ENCODE data around the gene CRACR2A. TPM values are rescaled to one million over a fixed set of nuclear protein-coding genes. Genes with fewer than 3 reads are reported as not detected.

The CRACR2A gene
- total RNA-seq, 2 experiments from 2014 or later, result 35.3 to 36.9 TPM

GRCh38 chr12:3632754-3633153 is 120.2 kb downstream of the CRACR2A start:
- POLR2A ChIA-PET, result no interaction called here
- no peaks in the 10 kb centered on the region for H3K9me3 Mint-ChIP-seq
- DNase-seq (no peak), ATAC-seq (ENCODE audit: low read depth) (no peak)
- peaks cover 19% of the 10 kb centered on the region for H3K36me3 Mint-ChIP-seq
- H3K27me3 Mint-ChIP-seq, result no peaks in the 10 kb centered on the region
- H3K4me1 Mint-ChIP-seq, result peaks cover 18% of the 10 kb centered on the region
- peak overlapping the region; percentile 91 for H3K27ac Mint-ChIP-seq
- peak overlapping the region; percentile 18 for H3K4me3 Mint-ChIP-seq

GRCh38 chr12:3632256-3632655 is 120.7 kb downstream of the CRACR2A start:
- Mint-ChIP-seq H3K36me3 (peaks cover 20% of the 10 kb centered on the region), H3K4me1 (peaks cover 18% of the 10 kb centered on the region), H3K4me3 (peak overlapping the region; percentile 68), H3K27ac (peak overlapping the region; percentile 91), H3K9me3 (no peaks in the 10 kb centered on the region), H3K27me3 (no peaks in the 10 kb centered on the region)
- ATAC-seq (ENCODE audit: low read depth), result peak; percentile 99
- peak; percentile 48 for DNase-seq
- POLR2A ChIA-PET, result no interaction called here

- H3K27ac Mint-ChIP-seq, result peak overlapping the region; percentile 91
- no peaks in the 10 kb centered on the region for H3K9me3 Mint-ChIP-seq
- ATAC-seq (ENCODE audit: low read depth), result peak; percentile 43
- peaks cover 23% of the 10 kb centered on the region for H3K36me3 Mint-ChIP-seq
- peaks cover 18% of the 10 kb centered on the region for H3K4me1 Mint-ChIP-seq
- POLR2A ChIA-PET, result no interaction called here
- H3K4me3 Mint-ChIP-seq, result peak overlapping the region; percentile 68
- no peaks in the 10 kb centered on the region for H3K27me3 Mint-ChIP-seq
- DNase-seq, result no peak
These were observed 121.2 kb downstream of the CRACR2A start for GRCh38 chr12:3631759-3632158.

- H3K4me3 Mint-ChIP-seq, result no peak overlapping the region
- POLR2A ChIA-PET, result no interaction called here
- peaks cover 26% of the 10 kb centered on the region for H3K36me3 Mint-ChIP-seq
- peak overlapping the region; percentile 91 for H3K27ac Mint-ChIP-seq
- H3K4me1 Mint-ChIP-seq, result peaks cover 18% of the 10 kb centered on the region
- DNase-seq (no peak), ATAC-seq (ENCODE audit: low read depth) (no peak)
- H3K27me3 Mint-ChIP-seq, result no peaks in the 10 kb centered on the region
- no peaks in the 10 kb centered on the region for H3K9me3 Mint-ChIP-seq
These were observed 121.7 kb downstream of the CRACR2A start for GRCh38 chr12:3631272-3631637.

- peaks cover 27% of the 10 kb centered on the region for H3K36me3 Mint-ChIP-seq
- POLR2A ChIA-PET, result no interaction called here
- H3K27me3 Mint-ChIP-seq, result no peaks in the 10 kb centered on the region
- H3K4me3 Mint-ChIP-seq, result no peak overlapping the region
- H3K27ac Mint-ChIP-seq, result peak overlapping the region; percentile 73
- ATAC-seq (ENCODE audit: low read depth) (no peak), DNase-seq (no peak)
- H3K4me1 Mint-ChIP-seq, result peaks cover 18% of the 10 kb centered on the region
- no peaks in the 10 kb centered on the region for H3K9me3 Mint-ChIP-seq
These were observed 122.2 kb downstream of the CRACR2A start for GRCh38 chr12:3630621-3631271.

GRCh38 chr12:3630111-3630510 is 122.8 kb downstream of the CRACR2A start:
- H3K27me3 Mint-ChIP-seq, result no peaks in the 10 kb centered on the region
- H3K27ac Mint-ChIP-seq, result no peak overlapping the region
- ATAC-seq (ENCODE audit: low read depth) (no peak), DNase-seq (no peak)
- POLR2A ChIA-PET, result no interaction called here
- H3K4me1 Mint-ChIP-seq, result peaks cover 18% of the 10 kb centered on the region
- H3K36me3 Mint-ChIP-seq, result peaks cover 27% of the 10 kb centered on the region
- H3K9me3 Mint-ChIP-seq, result no peaks in the 10 kb centered on the region
- H3K4me3 Mint-ChIP-seq, result no peak overlapping the region

GRCh38 chr12:3629057-3629830 is 123.7 kb downstream of the CRACR2A start:
- no peak overlapping the region for H3K4me3 Mint-ChIP-seq
- no peak overlapping the region for H3K27ac Mint-ChIP-seq
- no peak for ATAC-seq (ENCODE audit: low read depth)
- no peaks in the 10 kb centered on the region for H3K27me3 Mint-ChIP-seq
- no peak for DNase-seq
- peaks cover 27% of the 10 kb centered on the region for H3K36me3 Mint-ChIP-seq
- H3K4me1 Mint-ChIP-seq, result peaks cover 18% of the 10 kb centered on the region
- H3K9me3 Mint-ChIP-seq, result no peaks in the 10 kb centered on the region
- POLR2A ChIA-PET, result no interaction called here

GRCh38 chr12:3628629-3629028 is 124.3 kb downstream of the CRACR2A start:
- POLR2A ChIA-PET, result no interaction called here
- no peak for ATAC-seq (ENCODE audit: low read depth)

GRCh38 chr12:3627336-3627735 is 125.6 kb downstream of the CRACR2A start:
- H3K27ac Mint-ChIP-seq, result no peak overlapping the region
- H3K9me3 Mint-ChIP-seq, result no peaks in the 10 kb centered on the region
- H3K4me1 Mint-ChIP-seq, result peaks cover 12% of the 10 kb centered on the region
- DNase-seq, result no peak
- ATAC-seq (ENCODE audit: low read depth), result no peak
- no peak overlapping the region for H3K4me3 Mint-ChIP-seq
- peaks cover 20% of the 10 kb centered on the region for H3K36me3 Mint-ChIP-seq
- no peaks in the 10 kb centered on the region for H3K27me3 Mint-ChIP-seq
- POLR2A ChIA-PET, result no interaction called here

More at GRCh38 chr12:3628629-3629028, 124.3 kb downstream of the CRACR2A start:
- DNase-seq, result no peak
- Mint-ChIP-seq H3K4me1 (peaks cover 18% of the 10 kb centered on the region), H3K27me3 (no peaks in the 10 kb centered on the region), H3K36me3 (peaks cover 27% of the 10 kb centered on the region), H3K9me3 (no peaks in the 10 kb centered on the region), H3K4me3 (no peak overlapping the region), H3K27ac (no peak overlapping the region)

- Mint-ChIP-seq H3K9me3 (no peaks in the 10 kb centered on the region), H3K4me3 (no peak overlapping the region), H3K27ac (no peak overlapping the region), H3K4me1 (peaks cover 2% of the 10 kb centered on the region), H3K27me3 (no peaks in the 10 kb centered on the region), H3K36me3 (peaks cover 21% of the 10 kb centered on the region)
- DNase-seq (no peak), ATAC-seq (ENCODE audit: low read depth) (no peak)
- POLR2A ChIA-PET, result no interaction called here
These were observed 128.6 kb downstream of the CRACR2A start for GRCh38 chr12:3624273-3624672.

- Mint-ChIP-seq H3K36me3 (peaks cover 21% of the 10 kb centered on the region), H3K9me3 (no peaks in the 10 kb centered on the region), H3K4me3 (no peak overlapping the region), H3K27ac (no peak overlapping the region), H3K27me3 (no peaks in the 10 kb centered on the region), H3K4me1 (peaks cover 2% of the 10 kb centered on the region)
- POLR2A ChIA-PET, result no interaction called here
- DNase-seq (no peak), ATAC-seq (ENCODE audit: low read depth) (no peak)
These were observed 129.9 kb downstream of the CRACR2A start for GRCh38 chr12:3622822-3623690.

GRCh38 chr12:3622021-3622821 is 130.7 kb downstream of the CRACR2A start:
- no peak overlapping the region for H3K27ac Mint-ChIP-seq
- peaks cover 2% of the 10 kb centered on the region for H3K4me1 Mint-ChIP-seq
- peaks cover 19% of the 10 kb centered on the region for H3K36me3 Mint-ChIP-seq
- POLR2A ChIA-PET, result no interaction called here
- H3K27me3 Mint-ChIP-seq, result no peaks in the 10 kb centered on the region
- DNase-seq (no peak), ATAC-seq (ENCODE audit: low read depth) (no peak)
- H3K9me3 Mint-ChIP-seq, result no peaks in the 10 kb centered on the region
- no peak overlapping the region for H3K4me3 Mint-ChIP-seq

GRCh38 chr12:3620856-3621255 is 132.1 kb downstream of the CRACR2A start:
- H3K4me1 Mint-ChIP-seq, result peaks cover 2% of the 10 kb centered on the region
- H3K27me3 Mint-ChIP-seq, result no peaks in the 10 kb centered on the region
- DNase-seq (no peak), ATAC-seq (ENCODE audit: low read depth) (no peak)
- peaks cover 12% of the 10 kb centered on the region for H3K36me3 Mint-ChIP-seq
- POLR2A ChIA-PET, result no interaction called here
- H3K27ac Mint-ChIP-seq, result no peak overlapping the region
- no peak overlapping the region for H3K4me3 Mint-ChIP-seq
- H3K9me3 Mint-ChIP-seq, result no peaks in the 10 kb centered on the region

Data from activated naive CD8-positive, alpha-beta T cell treated with anti-CD3 and anti-CD28 coated beads, Interleukin-2, amount 10 ng/mL, durations not matched to agents 7 days and 5 days (primary cell).